ENCODE results near the gene EHMT2. TPM values are rescaled to one million over a fixed set of nuclear protein-coding genes. Genes with fewer than 3 reads are reported as not detected.
A peak's percentile ranks its signal among the peaks of the same experiment; 100 is the strongest.

EHMT2 gene
- total and polyA plus RNA-seq, 2 donors (not counting 1 experiment from before 2014, with no cell fraction given) = 22.0 to 60.1 TPM

DNA sequence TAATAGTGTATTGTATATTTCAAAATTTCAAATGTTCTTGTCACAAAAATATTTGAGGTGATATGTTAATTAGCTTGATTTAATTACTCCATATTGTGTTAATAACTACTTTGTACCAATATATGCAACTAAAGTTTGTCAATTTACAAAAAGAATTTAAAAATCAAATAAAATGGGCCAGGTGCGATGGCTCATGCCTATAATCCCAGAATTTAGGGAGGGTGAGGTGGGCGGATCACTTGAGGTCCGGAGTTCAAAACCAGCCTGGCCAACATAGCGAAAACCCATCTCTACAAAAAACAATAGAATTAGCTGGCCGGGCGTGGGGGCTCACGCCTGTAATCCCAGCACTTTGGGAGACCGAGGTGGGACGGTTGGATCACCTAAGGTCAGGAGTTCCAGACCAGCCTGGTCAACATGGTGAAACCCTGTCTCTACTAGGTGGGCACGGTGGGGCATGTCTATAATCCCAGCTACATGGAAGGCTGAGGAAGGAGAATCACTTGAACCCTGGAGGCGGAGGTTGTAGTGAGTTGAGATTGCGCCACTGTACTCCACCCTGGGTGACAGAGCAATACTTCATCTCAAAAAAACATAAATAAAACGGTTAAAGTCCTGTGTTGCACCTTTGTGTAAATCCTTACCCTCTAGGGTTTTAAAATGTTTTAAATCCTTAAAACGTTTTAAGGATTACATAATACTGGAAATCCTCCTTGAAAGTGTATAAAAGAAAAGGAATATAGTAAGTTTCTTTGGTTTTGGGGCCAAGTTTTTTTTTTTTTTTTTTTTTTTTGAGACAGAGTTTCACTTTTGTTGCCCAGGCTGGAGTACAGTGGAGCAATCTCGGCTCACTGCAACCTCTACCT lies 65.9 kb downstream of the EHMT2 start:
- H2AFZ ChIP-seq (ENCODE audit: low read length) = no peak overlapping the region
- H4K20me1 ChIP-seq (ENCODE audit: control insufficient read depth, extremely low read depth, insufficient read depth, low read length) = no peaks in the 10 kb centered on the region
- H3K79me2 ChIP-seq (ENCODE audit: control insufficient read depth, insufficient read depth, low read length) = peaks cover 44% of the 10 kb centered on the region
- H3K9me3 ChIP-seq (ENCODE audit: control insufficient read depth, insufficient read depth, low read depth, low read length) = no peaks in the 10 kb centered on the region
- no peak for TF ChIP-seq EZH2 (IDR thresholded peaks at IDR 0.05; ENCODE audit: low read length, missing control alignments)
- TF ChIP-seq, protein P1, sequence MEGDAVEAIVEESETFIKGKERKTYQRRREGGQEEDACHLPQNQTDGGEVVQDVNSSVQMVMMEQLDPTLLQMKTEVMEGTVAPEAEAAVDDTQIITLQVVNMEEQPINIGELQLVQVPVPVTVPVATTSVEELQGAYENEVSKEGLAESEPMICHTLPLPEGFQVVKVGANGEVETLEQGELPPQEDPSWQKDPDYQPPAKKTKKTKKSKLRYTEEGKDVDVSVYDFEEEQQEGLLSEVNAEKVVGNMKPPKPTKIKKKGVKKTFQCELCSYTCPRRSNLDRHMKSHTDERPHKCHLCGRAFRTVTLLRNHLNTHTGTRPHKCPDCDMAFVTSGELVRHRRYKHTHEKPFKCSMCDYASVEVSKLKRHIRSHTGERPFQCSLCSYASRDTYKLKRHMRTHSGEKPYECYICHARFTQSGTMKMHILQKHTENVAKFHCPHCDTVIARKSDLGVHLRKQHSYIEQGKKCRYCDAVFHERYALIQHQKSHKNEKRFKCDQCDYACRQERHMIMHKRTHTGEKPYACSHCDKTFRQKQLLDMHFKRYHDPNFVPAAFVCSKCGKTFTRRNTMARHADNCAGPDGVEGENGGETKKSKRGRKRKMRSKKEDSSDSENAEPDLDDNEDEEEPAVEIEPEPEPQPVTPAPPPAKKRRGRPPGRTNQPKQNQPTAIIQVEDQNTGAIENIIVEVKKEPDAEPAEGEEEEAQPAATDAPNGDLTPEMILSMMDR (conservative IDR thresholded peaks at IDR 0.05 in 1 of 2, IDR thresholded peaks at IDR 0.05 in 1 of 2; ENCODE audit: low read depth in 1 of 2, low read length in 2 of 2) = no peak
- H3K9ac ChIP-seq (ENCODE audit: insufficient read depth, low read length) = no peak overlapping the region
- H3K4me2 ChIP-seq (ENCODE audit: extremely low read depth, insufficient read depth, low read length) = peak overlapping the region; percentile 89
- H3K36me3 ChIP-seq (ENCODE audit: control insufficient read depth, insufficient read depth, low read length) = no peaks in the 10 kb centered on the region
- no peak for DNase-seq (ENCODE audit: low read depth in 2 of 2)
- no peak overlapping the region for H3K27ac ChIP-seq (ENCODE audit: insufficient read depth, low read length)
- peak overlapping the region; percentile 35 to 99 (median 87) for H3K4me3 ChIP-seq (replicated peaks in 1 of 4; ENCODE audit: control extremely low read depth in 1 of 4, insufficient read depth in 1 of 4, low read depth in 3 of 4, low read length in 4 of 4)
- H3K4me1 ChIP-seq (ENCODE audit: control insufficient read depth, extremely low read depth, insufficient read depth, low read length) = peaks cover 2% of the 10 kb centered on the region
- H3K27me3 ChIP-seq (ENCODE audit: control insufficient read depth, insufficient read depth, low read length) = no peaks in the 10 kb centered on the region

DNA sequence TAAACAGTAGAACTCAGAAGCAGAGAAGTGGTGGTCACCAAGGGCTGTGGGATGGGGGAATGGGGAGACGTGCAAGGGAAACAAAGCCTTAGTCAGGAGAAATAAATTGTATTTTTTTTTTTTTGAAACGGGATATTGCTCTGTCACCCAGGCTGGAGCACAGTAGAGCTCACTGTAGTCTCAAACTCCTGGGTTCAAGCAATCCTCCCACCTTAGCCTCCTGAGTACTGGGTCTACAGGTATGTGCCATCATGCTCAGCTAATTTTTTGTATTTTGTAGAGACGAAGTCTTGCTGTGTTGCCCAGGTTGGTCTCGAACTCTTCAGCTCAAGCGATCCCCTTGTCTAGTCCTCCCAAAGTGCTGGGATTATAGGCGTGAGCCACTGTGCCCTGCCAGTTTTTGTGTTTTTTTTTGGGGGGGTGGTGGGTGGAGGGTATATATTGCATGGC lies 66.6 kb downstream of the EHMT2 start:
- H2AFZ ChIP-seq (ENCODE audit: low read length) = no peak overlapping the region
- H3K4me2 ChIP-seq (ENCODE audit: extremely low read depth, insufficient read depth, low read length) = peak overlapping the region; percentile 89
- DNase-seq (ENCODE audit: low read depth in 2 of 2) = no peak
- peak overlapping the region; percentile 35 to 99 (median 87) for H3K4me3 ChIP-seq (replicated peaks in 1 of 4; ENCODE audit: control extremely low read depth in 1 of 4, insufficient read depth in 1 of 4, low read depth in 3 of 4, low read length in 4 of 4)
- H3K4me1 ChIP-seq (ENCODE audit: control insufficient read depth, extremely low read depth, insufficient read depth, low read length) = peaks cover 2% of the 10 kb centered on the region
- peak overlapping the region; percentile 42 for H3K27ac ChIP-seq (ENCODE audit: insufficient read depth, low read length)
- peaks cover 38% of the 10 kb centered on the region for H3K79me2 ChIP-seq (ENCODE audit: control insufficient read depth, insufficient read depth, low read length)
- H3K9ac ChIP-seq (ENCODE audit: insufficient read depth, low read length) = no peak overlapping the region
- H4K20me1 ChIP-seq (ENCODE audit: control insufficient read depth, extremely low read depth, insufficient read depth, low read length) = no peaks in the 10 kb centered on the region
- no peaks in the 10 kb centered on the region for H3K36me3 ChIP-seq (ENCODE audit: control insufficient read depth, insufficient read depth, low read length)
- H3K27me3 ChIP-seq (ENCODE audit: control insufficient read depth, insufficient read depth, low read length) = no peaks in the 10 kb centered on the region
- TF ChIP-seq, protein P1 (conservative IDR thresholded peaks at IDR 0.05 in 1 of 2, IDR thresholded peaks at IDR 0.05 in 1 of 2; ENCODE audit: low read depth in 1 of 2, low read length in 2 of 2) = no peak
- TF ChIP-seq EZH2 (IDR thresholded peaks at IDR 0.05; ENCODE audit: low read length, missing control alignments) = no peak
- no peaks in the 10 kb centered on the region for H3K9me3 ChIP-seq (ENCODE audit: control insufficient read depth, insufficient read depth, low read depth, low read length)

Other genes starting within 250 kb of the EHMT2 start
Only the 30 nearest of the 36 such genes appear.
- gene LY6G5B, start 227.7 kb downstream of the EHMT2 start, total RNA-seq = 1.3 and 2.0 TPM in 2 replicates
- gene LY6G5B, start 227.7 kb downstream of the EHMT2 start, polyA plus RNA-seq = 2.8 and 2.9 TPM in 2 replicates
- 0.51 and 0.83 TPM in 2 replicates for gene LY6G5C, start 216.6 kb downstream of the EHMT2 start, total RNA-seq
- gene LY6G5C, start 216.6 kb downstream of the EHMT2 start, polyA plus RNA-seq = 2.0 and 2.9 TPM in 2 replicates
- gene ABHD16A, start 194.4 kb downstream of the EHMT2 start, total RNA-seq = 62.1 and 72.0 TPM in 2 replicates
- 24.2 and 25.1 TPM in 2 replicates for gene ABHD16A, start 194.4 kb downstream of the EHMT2 start, polyA plus RNA-seq
- not detected in 2 replicates for gene LY6G6F, start 190.8 kb downstream of the EHMT2 start, total RNA-seq
- gene LY6G6F, start 190.8 kb downstream of the EHMT2 start, polyA plus RNA-seq = not detected in 2 replicates
- gene LY6G6D, start 182.3 kb downstream of the EHMT2 start, total RNA-seq = not detected in 2 replicates
- gene LY6G6D, start 182.3 kb downstream of the EHMT2 start, polyA plus RNA-seq = not detected in 2 replicates
- gene LY6G6C, start 176.0 kb downstream of the EHMT2 start, total RNA-seq = not detected in 2 replicates
- gene LY6G6C, start 176.0 kb downstream of the EHMT2 start, polyA plus RNA-seq = not detected in 2 replicates
- not detected in 2 replicates for gene MPIG6B, start 174.3 kb downstream of the EHMT2 start, total RNA-seq
- gene MPIG6B, start 174.3 kb downstream of the EHMT2 start, polyA plus RNA-seq = not detected in 2 replicates
- gene DDAH2, start 168.4 kb downstream of the EHMT2 start, total RNA-seq = 97.3 and 119 TPM in 2 replicates
- gene DDAH2, start 168.4 kb downstream of the EHMT2 start, polyA plus RNA-seq = 42.5 and 43.4 TPM in 2 replicates
- 439 and 615 TPM in 2 replicates for gene CLIC1, start 161.2 kb downstream of the EHMT2 start, total RNA-seq
- gene CLIC1, start 161.2 kb downstream of the EHMT2 start, polyA plus RNA-seq = 639 and 788 TPM in 2 replicates
- gene MSH5, start 157.7 kb downstream of the EHMT2 start, total RNA-seq = 2.3 and 4.3 TPM in 2 replicates
- gene MSH5, start 157.7 kb downstream of the EHMT2 start, polyA plus RNA-seq = 6.0 and 11.1 TPM in 2 replicates
- 0.26 and 0.50 TPM in 2 replicates for gene SAPCD1, start 135.0 kb downstream of the EHMT2 start, total RNA-seq
- gene SAPCD1, start 135.0 kb downstream of the EHMT2 start, polyA plus RNA-seq = 1.3 and 1.4 TPM in 2 replicates
- gene VWA7, start 120.4 kb downstream of the EHMT2 start, total RNA-seq = under 0.01 and 0.66 TPM in 2 replicates
- 0.16 and 0.60 TPM in 2 replicates for gene VWA7, start 120.4 kb downstream of the EHMT2 start, polyA plus RNA-seq
- 29.8 and 53.5 TPM in 2 replicates for gene VARS1, start 101.9 kb downstream of the EHMT2 start, total RNA-seq
- gene VARS1, start 101.9 kb downstream of the EHMT2 start, polyA plus RNA-seq = 16.0 and 31.0 TPM in 2 replicates
- 23.1 and 24.3 TPM in 2 replicates for gene LSM2, start 90.7 kb downstream of the EHMT2 start, total RNA-seq
- 34.7 and 68.1 TPM in 2 replicates for gene LSM2, start 90.7 kb downstream of the EHMT2 start, polyA plus RNA-seq
- 2.1 and 3.1 TPM in 2 replicates for gene HSPA1L, start 82.4 kb downstream of the EHMT2 start, total RNA-seq
- gene HSPA1L, start 82.4 kb downstream of the EHMT2 start, polyA plus RNA-seq = 0.74 and 0.75 TPM in 2 replicates
- gene HSPA1A, start 82.2 kb downstream of the EHMT2 start, total RNA-seq = 70.0 and 111 TPM in 2 replicates
- gene HSPA1A, start 82.2 kb downstream of the EHMT2 start, polyA plus RNA-seq = 61.2 and 66.3 TPM in 2 replicates
- gene HSPA1B, start 70.0 kb downstream of the EHMT2 start, total RNA-seq = 115 and 152 TPM in 2 replicates
- 35.5 and 60.2 TPM in 2 replicates for gene HSPA1B, start 70.0 kb downstream of the EHMT2 start, polyA plus RNA-seq
- gene NEU1, start 34.9 kb downstream of the EHMT2 start, total RNA-seq = 100 and 109 TPM in 2 replicates
- gene NEU1, start 34.9 kb downstream of the EHMT2 start, polyA plus RNA-seq = 51.2 and 66.4 TPM in 2 replicates
- gene SLC44A4, start 18.7 kb downstream of the EHMT2 start, total RNA-seq = not detected in 2 replicates
- gene SLC44A4, start 18.7 kb downstream of the EHMT2 start, polyA plus RNA-seq = 0.02 TPM in 1 of 2 replicates, not detected in the other
- 9.5 and 13.2 TPM in 2 replicates for gene ZBTB12, start 4.4 kb upstream of the EHMT2 start, total RNA-seq
- 1.2 and 1.6 TPM in 2 replicates for gene ZBTB12, start 4.4 kb upstream of the EHMT2 start, polyA plus RNA-seq
- 16.8 and 27.2 TPM in 2 replicates for gene C2, start 30.0 kb upstream of the EHMT2 start, total RNA-seq
- gene C2, start 30.0 kb upstream of the EHMT2 start, polyA plus RNA-seq = 2.1 and 7.6 TPM in 2 replicates
- 62.9 and 87.1 TPM in 2 replicates for gene CFB, start 48.4 kb upstream of the EHMT2 start, total RNA-seq
- 21.7 and 22.9 TPM in 2 replicates for gene CFB, start 48.4 kb upstream of the EHMT2 start, polyA plus RNA-seq
- gene NELFE, start 61.3 kb upstream of the EHMT2 start, total RNA-seq = 85.5 and 111 TPM in 2 replicates
- gene NELFE, start 61.3 kb upstream of the EHMT2 start, polyA plus RNA-seq = 81.7 and 119 TPM in 2 replicates
- 56.2 and 58.0 TPM in 2 replicates for gene SKIC2, start 61.5 kb upstream of the EHMT2 start, total RNA-seq
- gene SKIC2, start 61.5 kb upstream of the EHMT2 start, polyA plus RNA-seq = 21.6 and 29.9 TPM in 2 replicates
- gene DXO, start 74.4 kb upstream of the EHMT2 start, total RNA-seq = 11.6 and 14.0 TPM in 2 replicates
- gene DXO, start 74.4 kb upstream of the EHMT2 start, polyA plus RNA-seq = 9.1 and 11.8 TPM in 2 replicates
- gene C4A, start 84.4 kb upstream of the EHMT2 start, total RNA-seq = 21.1 and 46.0 TPM in 2 replicates
- 5.7 and 25.2 TPM in 2 replicates for gene C4A, start 84.4 kb upstream of the EHMT2 start, polyA plus RNA-seq
- gene C4B, start 117.1 kb upstream of the EHMT2 start, total RNA-seq = 19.0 and 43.9 TPM in 2 replicates
- 4.9 and 16.2 TPM in 2 replicates for gene C4B, start 117.1 kb upstream of the EHMT2 start, polyA plus RNA-seq
- not detected in 2 replicates for gene CYP21A2, start 140.7 kb upstream of the EHMT2 start, total RNA-seq
- gene CYP21A2, start 140.7 kb upstream of the EHMT2 start, polyA plus RNA-seq = not detected in 2 replicates
- 63.9 and 113 TPM in 2 replicates for gene TNXB, start 211.6 kb upstream of the EHMT2 start, total RNA-seq
- 8.1 and 13.0 TPM in 2 replicates for gene TNXB, start 211.6 kb upstream of the EHMT2 start, polyA plus RNA-seq
- 8.0 and 15.7 TPM in 2 replicates for gene ATF6B, start 230.5 kb upstream of the EHMT2 start, total RNA-seq
- 35.5 and 36.2 TPM in 2 replicates for gene ATF6B, start 230.5 kb upstream of the EHMT2 start, polyA plus RNA-seq